Fibroblast of lung (primary cell): ENCODE data around the gene MYOD1.

ENCODE experiments used
- CTCF ChIP-seq, 2 donors: IDR thresholded peaks in 1 of 2; conservative IDR thresholded peaks in 1 of 2; 1 replicate in 1 of 2; 2 replicates in 1 of 2; pipeline ENCODE4 v1.5.1; 2011 to 2012; ENCODE audit warnings: low read length in 2 of 2, control low read depth in 1 of 2, inconsistent platforms in 1 of 2, low read depth in 1 of 2, mild to moderate bottlenecking in 1 of 2
- EZH2 ChIP-seq: IDR thresholded peaks from 2 replicates; pipeline ENCODE4 v1.5.1; 2012; ENCODE audit warnings: low read length, control low read depth, mild to moderate bottlenecking; ENCODE audit errors: missing control alignments

- TF ChIP-seq CTCF (conservative IDR thresholded peaks at IDR 0.05 in 1 of 2, IDR thresholded peaks at IDR 0.05 in 1 of 2; ENCODE audit: low read depth in 1 of 2, low read length in 2 of 2) (peak; percentile 5 to 26), EZH2 (peak; percentile 79)
These were observed 16.6 kb downstream of the MYOD1 start for GRCh38 chr11:17735818-17736578.
